Right atrium auricular region (tissue), 2 donors: Measurements from ENCODE around the gene ZBTB20. TPM values are rescaled to one million over a fixed set of nuclear protein-coding genes. Genes with fewer than 3 reads are reported as not detected.
A peak's percentile ranks its signal among the peaks of the same experiment; 100 is the strongest.

ENCODE experiments used
- DNase-seq: peaks from one replicate; pipeline ENCODE4 v3.0.0-alpha.2; 2019; ENCODE audit warnings: low spot score
- H3K27ac ChIP-seq, 2 donors: fragments of 200-600 bp; sonication (generic); 1 replicate in 1 of 2; 2 replicates in 1 of 2; pipeline ENCODE4 v1.5.1; 2016 to 2019
- H3K27me3 ChIP-seq, 2 donors: fragments of 200-600 bp; sonication (generic); one replicate each; pipeline versions ENCODE4 v1.5.1 to v1.6.0; 2017 to 2019
- H3K36me3 ChIP-seq: fragments of 200-600 bp; sonication (generic); one replicate; pipeline ENCODE4 v1.5.1; 2016
- H3K4me1 ChIP-seq, 2 donors: fragments of 200-600 bp; sonication (generic); one replicate each; pipeline versions ENCODE4 v1.5.1 to v1.6.0; 2017 to 2019
- H3K4me3 ChIP-seq, 2 donors: fragments of 200-600 bp; sonication (generic); 1 replicate in 1 of 2; 2 replicates in 1 of 2; pipeline ENCODE4 v1.5.1; 2017 to 2019; ENCODE audit warnings: mild to moderate bottlenecking in 1 of 2, moderate library complexity in 1 of 2
- H3K9me3 ChIP-seq, 2 donors: fragments of 200-600 bp; sonication (generic); one replicate each; pipeline ENCODE4 v1.5.1; 2019
- CTCF ChIP-seq, 2 donors: fragments of 200-600 bp; sonication (generic); IDR thresholded peaks; one replicate each; pipeline ENCODE4 v1.5.1; 2019; ENCODE audit warnings: antibody characterized with exemption in 2 of 2
- total RNA-seq, 2 donors: library from RNA; depleted of rRNA; stranded (reverse); fragments of >200 nt; gene quantifications; one replicate each; pipeline ENCODE4 v1.1.0, GENCODE V29; 2016

The ZBTB20 gene
- total RNA-seq, 2 donors from 2014 or later: 84.6 to 90.8 TPM

GRCh38 chr3:114571363-114571762 lies 575.7 kb downstream of the ZBTB20 start:
- Histone ChIP-seq H3K27me3 (no peaks in the 10 kb centered on the region), H3K36me3 (no peaks in the 10 kb centered on the region), H3K27ac (no peak overlapping the region), H3K4me3 (no peak overlapping the region), H3K9me3 (no peaks in the 10 kb centered on the region), H3K4me1 (peaks cover 0 to 53% of the 10 kb centered on the region in 2 donors)
- no peak for DNase-seq
- TF ChIP-seq CTCF (IDR thresholded peaks at IDR 0.05): no peak

- H3K36me3 ChIP-seq: no peaks in the 10 kb centered on the region
- H3K4me1 ChIP-seq: peaks cover 0 to 57% of the 10 kb centered on the region in 2 donors
- H3K27ac ChIP-seq: no peak overlapping the region
- H3K27me3 ChIP-seq: no peaks in the 10 kb centered on the region
- DNase-seq: no peak
- H3K4me3 ChIP-seq: no peak overlapping the region
- TF ChIP-seq CTCF (IDR thresholded peaks at IDR 0.05): no peak
- no peaks in the 10 kb centered on the region for H3K9me3 ChIP-seq
Observed at GRCh38 chr3:114569186-114569585, 577.9 kb downstream of the ZBTB20 start.

- Histone ChIP-seq H3K36me3 (no peaks in the 10 kb centered on the region), H3K9me3 (no peaks in the 10 kb centered on the region), H3K27me3 (no peaks in the 10 kb centered on the region), H3K4me3 (no peak overlapping the region), H3K27ac (no peak overlapping the region), H3K4me1 (peaks cover 0 to 60% of the 10 kb centered on the region in 2 donors)
- no peak for DNase-seq
- no peak for TF ChIP-seq CTCF (IDR thresholded peaks at IDR 0.05)
Observed at GRCh38 chr3:114567771-114568170, 579.3 kb downstream of the ZBTB20 start.

GRCh38 chr3:114566767-114567166 lies 580.3 kb downstream of the ZBTB20 start:
- TF ChIP-seq CTCF (IDR thresholded peaks at IDR 0.05): no peak
- Histone ChIP-seq H3K27ac (no peak overlapping the region), H3K27me3 (no peaks in the 10 kb centered on the region), H3K4me3 (no peak overlapping the region), H3K36me3 (no peaks in the 10 kb centered on the region), H3K4me1 (peaks cover 0 to 57% of the 10 kb centered on the region in 2 donors), H3K9me3 (no peaks in the 10 kb centered on the region)
- DNase-seq: no peak

GRCh38 chr3:114566162-114566755 lies 580.8 kb downstream of the ZBTB20 start:
- TF ChIP-seq CTCF (IDR thresholded peaks at IDR 0.05): no peak
- H3K27ac ChIP-seq: no peak overlapping the region
- H3K4me1 ChIP-seq: peaks cover 0 to 52% of the 10 kb centered on the region in 2 donors

GRCh38 chr3:114565216-114565615 lies 581.9 kb downstream of the ZBTB20 start:
- Histone ChIP-seq H3K9me3 (no peaks in the 10 kb centered on the region), H3K4me3 (no peak overlapping the region), H3K27ac (no peak overlapping the region), H3K27me3 (no peaks in the 10 kb centered on the region), H3K36me3 (no peaks in the 10 kb centered on the region), H3K4me1 (peaks cover 0 to 47% of the 10 kb centered on the region in 2 donors)
- no peak for TF ChIP-seq CTCF (IDR thresholded peaks at IDR 0.05)
- DNase-seq: peak; percentile 70

More at GRCh38 chr3:114566162-114566755, 580.8 kb downstream of the ZBTB20 start:
- no peak overlapping the region for H3K4me3 ChIP-seq
- DNase-seq: no peak
- H3K36me3 ChIP-seq: no peaks in the 10 kb centered on the region
- H3K9me3 ChIP-seq: no peaks in the 10 kb centered on the region
- H3K27me3 ChIP-seq: no peaks in the 10 kb centered on the region
